NCI-H526 (cell line): ENCODE data around the gene CSGALNACT2.
"Not testable (repeated sequence)": the region's sequence is repeated elsewhere in the genome, so short reads cannot be mapped to it uniquely, and the experiment has no call there.

Source experiments
- DNase-seq, 2 experiments: peaks; one replicate each; lab custom pipeline; 2025; lab: John Stamatoyannopoulos, UW

Gene CSGALNACT2

DNA sequence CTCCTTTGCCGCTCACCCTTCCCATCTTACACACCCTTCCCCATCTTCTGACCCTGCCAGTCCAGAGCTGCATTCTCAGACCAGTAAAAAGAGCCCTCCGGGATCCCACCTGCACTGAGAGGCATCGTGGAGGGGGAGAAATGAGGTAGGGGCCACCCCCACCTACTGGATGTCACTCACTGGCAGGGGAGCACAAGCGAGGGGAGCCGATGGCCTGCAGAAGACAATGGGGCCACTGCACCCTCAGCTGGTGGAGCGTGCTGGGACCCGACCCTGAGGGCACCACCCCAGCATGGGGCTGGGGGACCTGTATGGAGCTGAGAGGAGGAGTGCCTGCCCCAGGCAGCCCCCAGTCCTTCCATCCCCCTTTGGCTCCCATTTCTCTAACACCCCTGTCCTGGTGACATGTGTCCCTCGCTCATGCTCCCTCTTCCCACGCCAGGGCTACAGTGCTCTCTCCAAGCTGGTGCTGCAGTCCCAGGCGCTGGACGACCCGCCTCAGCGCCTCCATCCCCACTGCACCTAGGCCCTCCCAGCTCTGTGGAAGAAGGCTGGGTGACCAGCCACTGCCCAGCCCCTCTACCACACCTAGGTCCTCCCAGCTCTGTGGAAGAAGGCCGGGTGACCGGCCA, 78.8 kb downstream of the CSGALNACT2 start:
- no peak for DNase-seq

- no peak for DNase-seq
Observed at GRCh38 chr10:43217563-43218205, 79.4 kb downstream of the CSGALNACT2 start.

DNA sequence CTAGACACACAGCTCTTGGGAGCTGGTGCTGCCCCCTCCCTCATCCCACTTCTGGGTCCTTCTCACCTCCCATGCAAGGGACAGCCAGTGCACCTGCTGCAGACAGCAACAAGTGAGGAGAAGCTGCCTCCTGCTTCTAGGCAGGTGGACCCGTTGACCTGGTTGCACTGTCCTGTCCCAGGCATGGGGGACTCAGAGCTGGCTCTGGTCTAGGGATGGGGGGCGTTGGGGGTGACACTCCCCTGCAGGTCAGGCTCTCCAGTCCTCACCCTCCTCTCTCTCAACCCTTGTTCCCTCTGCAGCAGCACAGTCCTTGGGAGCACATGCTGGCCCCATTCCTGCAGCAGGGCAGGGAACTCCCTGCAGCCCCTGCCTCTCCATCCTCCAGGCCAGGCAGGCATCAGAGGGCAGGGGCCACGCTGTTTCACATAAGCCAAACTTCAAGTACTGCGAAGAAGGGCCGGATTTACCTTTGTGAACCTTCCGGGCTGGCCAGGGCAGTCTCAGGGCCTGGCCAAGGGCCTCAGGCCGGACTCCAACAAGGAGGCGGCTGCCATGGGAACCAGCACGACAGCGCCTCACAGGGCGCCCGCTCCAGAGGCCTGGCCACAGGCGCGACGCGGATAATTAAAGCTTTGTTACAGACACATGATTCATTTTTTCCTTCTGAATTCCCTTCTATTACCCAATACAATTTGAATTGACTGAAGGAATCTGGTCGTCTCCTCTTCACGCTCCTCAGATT, 80.1 kb downstream of the CSGALNACT2 start:
- DNase-seq = no peak

DNA sequence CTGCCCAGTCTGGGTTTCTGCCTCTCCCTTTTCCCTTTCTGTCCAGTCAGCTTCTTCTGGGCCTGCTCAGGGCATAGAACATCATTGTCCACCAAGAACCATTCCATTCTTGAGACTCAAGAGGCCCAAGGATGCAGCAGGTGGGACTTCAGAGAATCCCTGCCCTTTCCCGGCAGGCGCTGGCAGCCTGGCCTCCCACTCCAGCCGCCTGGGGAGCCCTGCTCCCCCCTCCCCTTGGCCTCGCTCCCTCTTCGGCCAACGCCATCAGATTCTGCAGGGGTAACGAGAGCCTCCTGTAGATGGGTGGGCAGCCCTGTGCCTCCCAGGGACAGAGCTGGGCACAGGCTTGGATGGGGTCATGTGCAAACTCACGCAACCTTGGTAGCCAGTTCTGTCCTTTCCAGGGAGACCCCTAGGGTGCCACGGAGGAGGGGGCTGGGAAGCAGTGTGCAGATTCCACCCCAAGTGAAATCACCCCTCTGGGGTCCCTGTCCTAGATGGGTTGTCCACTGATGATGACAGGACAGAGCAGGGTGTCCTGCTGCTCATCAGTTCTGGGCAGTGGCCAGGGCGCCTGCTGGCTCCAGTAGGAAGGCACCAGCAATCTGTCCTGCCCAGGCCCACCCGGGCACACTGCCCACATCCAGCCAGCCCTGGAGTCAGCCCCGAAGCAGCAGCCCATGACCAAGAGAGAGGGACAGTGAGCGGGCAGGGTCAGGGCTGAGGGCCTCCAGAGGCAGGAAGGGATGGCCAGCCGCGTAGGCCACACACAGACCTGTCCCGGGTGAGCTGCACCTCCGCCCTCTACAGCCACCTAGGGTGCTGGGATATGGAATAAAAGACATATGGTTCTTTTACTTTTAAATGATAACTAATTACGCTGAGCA, 80.9 kb downstream of the CSGALNACT2 start:
- DNase-seq = no peak

GRCh38 chr10:43219848-43220247, 81.6 kb downstream of the CSGALNACT2 start:
- no peak for DNase-seq

- DNase-seq = not testable (repeated sequence)
Observed at GRCh38 chr10:43220251-43220650, 82.0 kb downstream of the CSGALNACT2 start.

GRCh38 chr10:43220657-43221418, 82.6 kb downstream of the CSGALNACT2 start:
- no peak for DNase-seq

GRCh38 chr10:43221419-43222209, 83.4 kb downstream of the CSGALNACT2 start:
- DNase-seq = no peak

GRCh38 chr10:43222210-43222720, 84.0 kb downstream of the CSGALNACT2 start:
- no peak for DNase-seq

DNA sequence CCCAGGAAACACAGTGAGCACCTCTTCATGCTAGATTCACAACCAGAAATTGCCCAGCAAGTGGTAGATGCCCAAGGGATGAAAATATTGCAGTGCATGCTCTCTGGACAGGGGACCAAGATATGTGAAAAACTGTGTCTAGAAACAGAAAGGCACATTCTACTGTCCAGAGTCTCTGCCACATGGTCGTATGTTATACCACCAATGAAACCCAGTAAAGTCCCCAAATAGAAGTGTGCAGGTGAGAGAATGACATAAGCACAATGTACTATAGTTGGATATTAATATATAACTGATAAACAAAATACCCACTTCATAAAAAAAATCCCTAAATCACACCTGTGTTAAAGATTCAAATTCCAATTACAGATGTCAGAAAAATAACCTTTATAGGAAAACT, 84.8 kb downstream of the CSGALNACT2 start:
- no peak for DNase-seq

GRCh38 chr10:43224321-43224720, 86.1 kb downstream of the CSGALNACT2 start:
- DNase-seq = no peak

DNA sequence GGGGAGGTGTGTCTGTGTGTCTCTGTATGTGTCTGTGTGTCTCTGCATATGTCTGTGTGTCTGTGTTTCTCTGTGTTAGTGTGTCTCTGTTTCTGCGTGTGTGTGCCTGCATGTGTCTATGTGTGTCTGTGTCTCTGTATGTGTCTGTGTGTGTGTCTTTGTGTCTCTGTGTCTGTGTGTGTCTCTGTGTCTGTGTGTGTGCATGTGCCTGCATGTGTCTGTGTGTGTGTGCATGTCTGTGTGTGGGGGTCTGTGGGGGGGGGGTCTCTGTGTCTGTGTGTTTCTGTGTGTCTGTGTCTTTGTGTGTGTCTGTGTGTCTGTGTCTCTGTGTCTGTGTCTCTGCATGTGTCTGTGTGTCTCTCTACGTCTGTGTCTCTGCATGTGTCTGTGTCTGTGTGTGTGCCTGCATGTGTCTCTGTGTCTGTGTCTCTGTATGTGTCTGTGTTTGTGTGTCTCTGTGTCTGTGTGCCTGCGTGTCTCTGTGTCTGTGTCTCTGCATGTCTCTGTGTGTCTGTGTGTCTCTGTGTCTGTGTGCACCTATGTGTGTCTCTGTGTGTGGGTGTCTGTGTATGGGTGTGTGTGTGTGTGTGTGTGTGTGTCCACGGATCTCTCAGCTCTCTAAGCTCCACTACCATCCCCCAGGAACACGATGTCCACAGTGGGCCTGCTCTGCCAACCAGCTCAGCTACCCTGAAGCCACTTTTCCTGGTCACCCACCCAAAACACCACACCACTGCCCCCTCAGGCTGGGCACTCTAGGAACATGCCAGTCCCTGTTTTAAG, 87.0 kb downstream of the CSGALNACT2 start:
- no peak for DNase-seq

DNA sequence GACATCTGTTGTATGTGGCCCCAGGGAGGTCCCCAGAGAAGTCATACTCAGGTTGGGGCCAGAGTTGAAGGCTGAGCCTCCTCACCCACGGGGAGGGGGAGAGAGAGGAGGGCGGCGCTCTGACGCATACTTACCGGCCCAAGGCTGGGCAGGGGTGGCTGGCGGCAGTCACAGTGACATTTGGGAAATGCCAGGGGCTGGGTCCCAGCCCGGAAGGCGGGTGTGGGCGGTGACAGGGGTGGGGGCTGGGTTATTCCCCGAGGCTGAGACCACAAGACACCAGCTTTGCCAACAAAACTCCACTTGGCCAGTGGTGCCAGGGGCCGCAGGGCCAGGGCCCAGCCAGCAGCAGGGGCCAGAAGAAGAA, 87.5 kb downstream of the CSGALNACT2 start:
- no peak for DNase-seq

DNA sequence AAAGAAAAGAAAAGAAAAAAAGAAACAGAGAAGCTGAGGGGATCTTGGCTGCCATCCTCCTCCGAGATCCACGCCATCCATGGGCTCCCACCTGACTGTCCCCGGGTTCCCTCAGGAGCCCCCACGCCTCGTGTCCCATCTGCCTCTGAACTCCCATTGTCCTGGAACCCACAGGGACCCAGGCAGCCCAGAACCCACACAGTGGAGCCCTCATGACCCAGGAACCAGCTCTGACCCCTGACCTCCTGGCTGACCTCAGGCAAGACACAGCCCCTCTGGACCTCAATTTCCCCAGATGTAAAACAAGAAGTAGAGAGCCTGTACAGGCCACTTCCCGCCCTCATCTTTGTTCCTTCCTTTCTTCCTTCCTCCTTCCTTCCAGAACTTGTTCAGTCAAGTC, 88.2 kb downstream of the CSGALNACT2 start:
- DNase-seq = no peak

DNA sequence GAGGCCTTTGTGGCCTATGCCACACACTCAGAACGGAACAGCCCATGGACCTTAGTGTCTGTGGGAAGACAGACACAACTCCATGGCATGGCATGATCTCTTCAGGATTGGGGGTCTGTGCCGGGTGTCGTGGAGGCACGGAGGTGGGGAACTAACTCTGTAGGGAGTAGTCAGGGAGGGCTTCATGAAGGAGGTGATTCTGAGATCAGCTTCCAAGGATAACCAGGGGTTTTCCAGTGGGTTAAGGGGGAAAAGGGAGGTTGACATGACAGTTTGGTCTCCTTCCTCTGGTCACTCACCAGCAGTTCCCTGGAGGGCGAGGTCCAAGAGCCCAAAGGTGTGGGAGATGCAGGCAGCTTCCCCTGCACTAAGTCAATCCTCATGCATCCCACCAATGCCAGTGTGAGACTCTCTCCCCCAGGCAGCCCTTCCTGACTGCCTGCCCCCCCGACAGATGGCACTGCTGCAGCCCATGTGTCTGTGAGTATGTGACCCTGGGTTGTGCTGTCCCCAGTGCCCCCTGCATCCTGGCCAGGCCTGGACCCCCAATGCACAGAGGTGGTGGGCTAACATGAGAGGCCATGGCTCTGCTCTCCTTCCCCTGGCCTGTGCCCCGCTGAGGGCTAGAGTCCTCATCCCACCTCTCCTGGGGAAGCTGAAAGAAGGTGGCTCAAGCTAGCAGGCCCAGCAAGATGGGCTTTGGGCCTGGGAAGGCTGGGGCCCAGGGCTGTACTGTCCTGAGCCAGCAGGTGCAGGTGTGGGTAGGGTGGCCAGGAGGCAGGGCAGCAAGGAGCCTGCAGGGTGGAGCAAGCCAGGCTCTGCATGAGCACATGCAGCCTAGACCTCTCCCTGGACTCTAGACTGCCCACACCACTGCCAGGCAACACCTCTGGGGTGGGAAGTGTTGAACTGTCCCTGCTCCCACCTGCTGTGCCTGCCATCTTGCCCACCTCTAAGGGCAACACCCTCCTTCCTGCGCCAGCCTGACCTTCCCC, 88.9 kb downstream of the CSGALNACT2 start:
- no peak for DNase-seq

- no peak for DNase-seq
Observed at GRCh38 chr10:43227911-43228782, 89.9 kb downstream of the CSGALNACT2 start.

- DNase-seq = no peak
Observed at GRCh38 chr10:43228783-43229207, 90.5 kb downstream of the CSGALNACT2 start.
